ENCODE data around the gene LEFTY1.

LEFTY1 gene

DNA sequence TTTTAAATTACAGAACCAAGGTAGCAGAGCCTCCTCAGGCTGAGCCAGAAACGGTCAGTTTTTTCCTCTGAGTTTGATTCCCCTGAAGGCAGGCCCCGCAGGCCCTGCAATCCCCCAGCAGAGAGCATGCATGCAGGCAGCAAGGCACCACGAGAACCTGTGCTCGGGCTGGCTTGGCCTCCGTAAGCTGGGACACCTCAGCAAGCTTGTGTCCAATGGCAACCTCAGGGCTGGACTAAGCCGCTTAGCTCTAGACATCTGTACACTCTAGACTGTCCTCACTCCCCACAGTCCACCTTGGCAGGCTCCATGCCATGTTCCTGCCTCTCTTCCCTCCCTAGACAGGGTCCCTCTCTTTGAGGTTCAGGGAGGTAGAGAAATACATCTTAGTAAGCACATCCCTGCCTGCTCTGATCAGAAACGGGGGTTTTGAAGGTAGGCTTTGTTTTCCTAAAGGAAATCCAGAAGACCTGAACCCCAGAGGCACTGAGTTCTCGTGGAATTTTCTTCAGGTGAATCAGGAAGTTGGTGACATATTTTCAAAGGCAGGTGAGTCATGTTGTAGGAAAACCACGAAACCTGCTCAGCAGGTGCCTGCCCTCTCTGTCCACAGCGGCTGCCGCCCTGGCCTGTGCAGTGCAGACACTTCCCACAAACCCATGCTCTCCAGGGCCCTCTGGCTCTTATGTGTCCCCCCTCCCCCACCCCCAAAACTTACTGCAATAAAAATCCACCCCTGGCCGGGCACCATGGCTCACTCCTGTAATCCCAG is 13.7 kb downstream of the LEFTY1 start:
- no peaks in the 10 kb centered on the region for H3K4me1 ChIP-seq (ENCODE audit: control insufficient read depth, low read length)
- no peaks in the 10 kb centered on the region for H4K20me1 ChIP-seq (ENCODE audit: control insufficient read depth, insufficient read depth, low read depth, low read length)
- H3K4me2 ChIP-seq (ENCODE audit: low read length): no peak overlapping the region
- no peak overlapping the region for H3K27ac ChIP-seq (ENCODE audit: low read depth, low read length)
- no peaks in the 10 kb centered on the region for H3F3A ChIP-seq (ENCODE audit: control insufficient read depth, insufficient read depth)
- no peak for TF ChIP-seq EZH2phosphoT487 (IDR thresholded peaks at IDR 0.05; ENCODE audit: borderline replicate concordance, low read length)
- TF ChIP-seq, protein P1, sequence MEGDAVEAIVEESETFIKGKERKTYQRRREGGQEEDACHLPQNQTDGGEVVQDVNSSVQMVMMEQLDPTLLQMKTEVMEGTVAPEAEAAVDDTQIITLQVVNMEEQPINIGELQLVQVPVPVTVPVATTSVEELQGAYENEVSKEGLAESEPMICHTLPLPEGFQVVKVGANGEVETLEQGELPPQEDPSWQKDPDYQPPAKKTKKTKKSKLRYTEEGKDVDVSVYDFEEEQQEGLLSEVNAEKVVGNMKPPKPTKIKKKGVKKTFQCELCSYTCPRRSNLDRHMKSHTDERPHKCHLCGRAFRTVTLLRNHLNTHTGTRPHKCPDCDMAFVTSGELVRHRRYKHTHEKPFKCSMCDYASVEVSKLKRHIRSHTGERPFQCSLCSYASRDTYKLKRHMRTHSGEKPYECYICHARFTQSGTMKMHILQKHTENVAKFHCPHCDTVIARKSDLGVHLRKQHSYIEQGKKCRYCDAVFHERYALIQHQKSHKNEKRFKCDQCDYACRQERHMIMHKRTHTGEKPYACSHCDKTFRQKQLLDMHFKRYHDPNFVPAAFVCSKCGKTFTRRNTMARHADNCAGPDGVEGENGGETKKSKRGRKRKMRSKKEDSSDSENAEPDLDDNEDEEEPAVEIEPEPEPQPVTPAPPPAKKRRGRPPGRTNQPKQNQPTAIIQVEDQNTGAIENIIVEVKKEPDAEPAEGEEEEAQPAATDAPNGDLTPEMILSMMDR (IDR thresholded peaks at IDR 0.05; ENCODE audit: low read depth, low read length, poor library complexity, severe bottlenecking): no peak
- no peaks in the 10 kb centered on the region for H3K79me2 ChIP-seq (ENCODE audit: control insufficient read depth, low read length)
- peaks cover 8% of the 10 kb centered on the region; the same call in 1 of the 2 replicates for H3K27me3 ChIP-seq (ENCODE audit: control insufficient read depth, low read length)
- no peaks in the 10 kb centered on the region for H3K36me3 ChIP-seq (ENCODE audit: control insufficient read depth, low read length)
- no peaks in the 10 kb centered on the region for H3K9me3 ChIP-seq (ENCODE audit: control insufficient read depth, insufficient read depth, low read length)
- H3K9me2 ChIP-seq (replicated peaks; ENCODE audit: control insufficient read depth, low read length): no peaks in the 10 kb centered on the region
- H3K4me3 ChIP-seq (ENCODE audit: low read length): no peak overlapping the region

DNA sequence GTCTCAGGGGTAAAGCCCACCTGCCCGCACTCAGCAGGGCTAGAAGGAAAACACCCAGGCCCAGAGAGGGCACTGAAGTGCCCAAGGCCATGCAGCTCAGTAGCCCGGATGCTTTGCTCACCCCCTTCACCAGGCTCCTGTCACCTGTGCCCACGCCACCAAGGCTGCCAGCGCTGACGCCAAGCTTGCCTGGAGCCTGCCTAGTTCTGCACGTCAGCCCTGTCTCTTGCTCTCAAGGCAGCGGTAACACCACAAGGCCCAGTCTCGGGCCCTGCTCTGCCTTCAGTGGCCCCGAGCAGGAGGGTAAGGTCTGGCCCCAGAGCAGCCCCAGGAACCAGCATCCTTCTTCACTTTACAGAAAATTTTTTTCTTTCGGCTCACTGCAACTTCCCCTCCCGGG is 14.5 kb downstream of the LEFTY1 start:
- Histone ChIP-seq H3K27me3 (ENCODE audit: control insufficient read depth, low read length) (peaks cover 4% of the 10 kb centered on the region; the same call in 1 of the 2 replicates), H3K27ac (ENCODE audit: low read depth, low read length) (no peak overlapping the region), H3K79me2 (ENCODE audit: control insufficient read depth, low read length) (no peaks in the 10 kb centered on the region), H3K9me2 (replicated peaks; ENCODE audit: control insufficient read depth, low read length) (no peaks in the 10 kb centered on the region), H3K36me3 (ENCODE audit: control insufficient read depth, low read length) (no peaks in the 10 kb centered on the region), H4K20me1 (ENCODE audit: control insufficient read depth, insufficient read depth, low read depth, low read length) (no peaks in the 10 kb centered on the region), H3K4me3 (ENCODE audit: low read length) (no peak overlapping the region), H3F3A (ENCODE audit: control insufficient read depth, insufficient read depth) (no peaks in the 10 kb centered on the region), H3K4me2 (ENCODE audit: low read length) (no peak overlapping the region), H3K4me1 (ENCODE audit: control insufficient read depth, low read length) (no peaks in the 10 kb centered on the region), H3K9me3 (ENCODE audit: control insufficient read depth, insufficient read depth, low read length) (no peaks in the 10 kb centered on the region)
- no peak for TF ChIP-seq EZH2phosphoT487 (IDR thresholded peaks at IDR 0.05; ENCODE audit: borderline replicate concordance, low read length)
- TF ChIP-seq, protein P1 (IDR thresholded peaks at IDR 0.05; ENCODE audit: low read depth, low read length, poor library complexity, severe bottlenecking): no peak

DNA sequence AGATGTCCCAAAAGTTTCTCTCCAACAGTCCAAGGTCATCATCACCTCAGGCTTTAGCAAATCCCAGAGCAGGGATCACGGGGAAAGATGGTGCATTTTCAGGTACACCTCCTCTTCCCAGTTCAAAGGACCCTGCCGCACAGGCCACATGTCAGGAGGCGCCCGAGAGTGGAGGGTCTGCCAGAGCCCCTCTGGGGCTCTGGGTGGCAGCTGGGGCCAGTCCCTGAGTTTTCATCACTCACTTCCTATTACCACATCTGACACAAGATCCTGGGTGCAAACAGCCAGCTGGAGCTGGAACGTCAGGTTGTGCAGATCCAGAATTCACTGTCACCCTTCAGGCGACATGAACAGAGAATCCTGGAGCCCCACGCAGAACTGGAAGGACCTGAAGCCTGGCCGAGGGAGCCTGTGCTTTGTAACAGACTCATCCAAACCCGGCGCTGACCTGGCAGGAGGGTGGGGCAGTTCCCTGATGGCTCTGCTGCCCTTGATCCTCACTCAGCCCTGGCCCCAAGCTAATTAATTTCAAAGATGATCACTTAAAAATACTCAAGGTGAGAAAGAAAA is 15.6 kb downstream of the LEFTY1 start:
- H3K36me3 ChIP-seq (ENCODE audit: control insufficient read depth, low read length): no peaks in the 10 kb centered on the region

More for the DNA sequence above, 15.6 kb downstream of the LEFTY1 start:
- no peak overlapping the region for H3K27ac ChIP-seq (ENCODE audit: low read depth, low read length)
- no peaks in the 10 kb centered on the region for H4K20me1 ChIP-seq (ENCODE audit: control insufficient read depth, insufficient read depth, low read depth, low read length)
- no peaks in the 10 kb centered on the region for H3K79me2 ChIP-seq (ENCODE audit: control insufficient read depth, low read length)
- H3K9me2 ChIP-seq (replicated peaks; ENCODE audit: control insufficient read depth, low read length): no peaks in the 10 kb centered on the region
- H3K4me1 ChIP-seq (ENCODE audit: control insufficient read depth, low read length): no peaks in the 10 kb centered on the region
- peaks cover 4% of the 10 kb centered on the region; the same call in 1 of the 2 replicates for H3K27me3 ChIP-seq (ENCODE audit: control insufficient read depth, low read length)
- no peaks in the 10 kb centered on the region for H3K9me3 ChIP-seq (ENCODE audit: control insufficient read depth, insufficient read depth, low read length)
- H3K4me2 ChIP-seq (ENCODE audit: low read length): no peak overlapping the region
- no peak overlapping the region for H3K4me3 ChIP-seq (ENCODE audit: low read length)
- no peak for TF ChIP-seq EZH2phosphoT487 (IDR thresholded peaks at IDR 0.05; ENCODE audit: borderline replicate concordance, low read length)
- TF ChIP-seq, protein P1 (IDR thresholded peaks at IDR 0.05; ENCODE audit: low read depth, low read length, poor library complexity, severe bottlenecking): no peak
- H3F3A ChIP-seq (ENCODE audit: control insufficient read depth, insufficient read depth): no peaks in the 10 kb centered on the region

All from DOHH2 (cell line).